GM12878 (cell line): ENCODE data around the gene PSMF1. TPM values are rescaled to one million over a fixed set of nuclear protein-coding genes. Genes with fewer than 3 reads are reported as not detected.

Experiments
- ATAC-seq: fragments of 200-7000 bp; cut with Tn5 transposase; 3 replicates; pipeline ENCODE4 v1.9.1; 2020; ENCODE audit warnings: mild to moderate bottlenecking, moderate library complexity
- BruUV-seq: library from RNA; stranded (reverse); fragments of 400-500 nt; replicated peaks from 2 replicates; lab custom pipeline; 2021; lab: Mats Ljungman, UMichigan
- CTCF ChIA-PET: fragments of 300-600 bp; sonication (Branson Sonifier 250); formaldehyde crosslinking; extraction: SDS; loops from one replicate; lab custom pipeline; 2021; ENCODE audit warnings: inconsistent platforms; lab: Yijun Ruan, JAX
- POLR2A ChIA-PET: fragments of 350-600 bp; formaldehyde crosslinking; extraction: SDS; loops from one replicate; lab custom pipeline; 2021; ENCODE audit warnings: inconsistent platforms; lab: Charles Lee
- RAD21 ChIA-PET: fragments of 300-600 bp; sonication (Branson Sonifier 250); formaldehyde crosslinking; loops from one replicate; lab custom pipeline; 2023; ENCODE audit warnings: antibody characterized with exemption; ENCODE audit not compliant: unreplicated experiment; lab: Charles Lee
- SMC1A ChIA-PET: fragments of 300-600 bp; sonication (Branson Sonifier 250); formaldehyde crosslinking; loops from one replicate; lab custom pipeline; 2023; ENCODE audit not compliant: unreplicated experiment, uncharacterized antibody; lab: Charles Lee
- DNase-seq: peaks from one replicate; pipeline ENCODE4 v3.0.0-alpha.2; 2011; ENCODE audit warnings: low read depth, low spot score
- FAIRE-seq: peaks from 3 replicates; lab custom pipeline; 2011; peaks lifted over from hg19 to GRCh38; lab: Jason Lieb, UNC
- H2AFZ ChIP-seq: 2 replicates; pipeline ENCODE4 v1.6.0; 2011; ENCODE audit warnings: low read depth, low read length, control low read depth; ENCODE audit not compliant: control insufficient read depth
- H3K27ac ChIP-seq: 2 replicates; pipeline ENCODE4 v1.5.1; 2011; ENCODE audit warnings: control low read depth; ENCODE audit not compliant: control insufficient read depth, insufficient read depth
- H3K27me3 ChIP-seq, 2 experiments: replicated peaks in 1 of 2; 2 replicates each; pipeline versions ENCODE4 v1.6.0 to v1.6.1; 2011; ENCODE audit warnings: low read length in 1 of 2; ENCODE audit not compliant: control insufficient read depth in 2 of 2, insufficient read depth in 2 of 2
- H3K36me3 ChIP-seq, 2 experiments: 2 replicates each; pipeline ENCODE4 v1.5.1; 2011; ENCODE audit warnings: low read length in 1 of 2; ENCODE audit not compliant: control insufficient read depth in 2 of 2, insufficient read depth in 2 of 2
- H3K4me1 ChIP-seq: 2 replicates; pipeline ENCODE4 v1.6.1; 2011; ENCODE audit warnings: mild to moderate bottlenecking, low read length, moderate library complexity, mixed read lengths; ENCODE audit not compliant: control insufficient read depth, insufficient read depth
- H3K4me2 ChIP-seq: 2 replicates; pipeline ENCODE4 v1.6.0; 2011; ENCODE audit warnings: control low read depth; ENCODE audit not compliant: control insufficient read depth, insufficient read depth
- H3K4me3 ChIP-seq: fragments of 200-600 bp; sonication (generic); 2 replicates; pipeline ENCODE4 v1.5.1; 2016
- H3K79me2 ChIP-seq: 2 replicates; pipeline ENCODE4 v1.6.0; 2011; ENCODE audit warnings: low read length; ENCODE audit not compliant: control insufficient read depth, insufficient read depth
- H3K9ac ChIP-seq: 2 replicates; pipeline ENCODE4 v1.8.0; 2011; ENCODE audit warnings: low read length, control low read depth, mixed read lengths; ENCODE audit not compliant: control insufficient read depth, insufficient read depth
- H3K9me3 ChIP-seq: replicated peaks from 3 replicates; pipeline ENCODE4 v1.5.1; 2011; ENCODE audit warnings: mild to moderate bottlenecking, low read length; ENCODE audit not compliant: control insufficient read depth, insufficient read depth
- H4K20me1 ChIP-seq: 2 replicates; pipeline ENCODE4 v1.6.0; 2011; ENCODE audit not compliant: control insufficient read depth, insufficient read depth
- CBX3 ChIP-seq: fragments of 200-600 bp; sonication (generic); IDR thresholded peaks from 2 replicates; pipeline ENCODE4 v1.6.1; 2016; ENCODE audit warnings: low read depth, borderline replicate concordance
- CBX5 ChIP-seq: sonication (generic); IDR thresholded peaks from 2 replicates; pipeline ENCODE4 v1.6.1; 2016; ENCODE audit warnings: low read depth, moderate library complexity, mild to moderate bottlenecking, inconsistent platforms
- CHD1 ChIP-seq: IDR thresholded peaks from 2 replicates; pipeline ENCODE4 v1.6.1; 2012; ENCODE audit warnings: low read depth, low read length, improper control_type of control experiment
- FOXM1 ChIP-seq: IDR thresholded peaks from 2 replicates; pipeline ENCODE4 v1.6.1; 2012; ENCODE audit warnings: low read depth, mild to moderate bottlenecking, inconsistent platforms, low read length, moderate library complexity
- GABPA ChIP-seq: IDR thresholded peaks from 2 replicates; pipeline ENCODE4 v1.6.1; 2014; ENCODE audit warnings: antibody characterized with exemption, low read depth, mild to moderate bottlenecking, inconsistent platforms
- HDGF ChIP-seq: fragments of 450-650 bp; IDR thresholded peaks from 2 replicates; pipeline ENCODE4 v1.6.1; 2016; ENCODE audit warnings: antibody characterized with exemption
- MXI1 ChIP-seq: fragments of 150-350 bp; IDR thresholded peaks from 2 replicates; pipeline ENCODE4 v1.6.1; 2011; ENCODE audit warnings: low read depth, mild to moderate bottlenecking, inconsistent platforms, low read length, improper control_type of control experiment
- NFYB ChIP-seq: IDR thresholded peaks from 2 replicates; pipeline ENCODE4 v1.6.1; 2011; ENCODE audit warnings: low read depth, mild to moderate bottlenecking, low read length, improper control_type of control experiment, moderate library complexity; ENCODE audit not compliant: insufficient read depth
- SMAD5 ChIP-seq: IDR thresholded peaks from 2 replicates; pipeline ENCODE4 v1.6.1; 2016; ENCODE audit warnings: antibody characterized with exemption, low read depth
- SMARCA5 ChIP-seq: fragments of 450-650 bp; IDR thresholded peaks from 2 replicates; pipeline ENCODE4 v1.6.1; 2017; ENCODE audit warnings: mild to moderate bottlenecking
- STAT3 ChIP-seq: IDR thresholded peaks from 2 replicates; pipeline ENCODE4 v1.6.1; 2011; ENCODE audit warnings: low read depth, low read length, improper control_type of control experiment
- ZNF384 ChIP-seq: IDR thresholded peaks from 2 replicates; pipeline ENCODE4 v1.6.1; 2012; ENCODE audit warnings: low read depth, mild to moderate bottlenecking, low read length, improper control_type of control experiment, borderline replicate concordance
- WGBS: methylation state at CpG from one replicate; pipeline ENCODE4 v1.1.6; 2016; ENCODE audit warnings: low lambda C conversion rate; ENCODE audit not compliant: insufficient replicate concordance, insufficient coverage; ENCODE audit errors: missing lambda C conversion rate; 5-methylcytosine and 5-hydroxymethylcytosine counted together
- in situ Hi-C: fragments of 300-500 bp; cut with MboI; formaldehyde crosslinking; loops from 9 replicates; pipeline ENCODE4 v1.14.3; 2018; ENCODE audit warnings: mixed read lengths
- intact Hi-C: fragments of 100-400 bp; cut with micrococcal nuclease; formaldehyde crosslinking; loops from one replicate; pipeline ENCODE4 v1.14.2; 2022; ENCODE audit not compliant: unreplicated experiment
- polyA plus RNA-seq, 11 experiments: library from polyadenylated mRNA; depleted of rRNA in 4 of 11; unstranded in 6 of 11; stranded (reverse) in 5 of 11; fragments of >200 nt; fragmentation: Nextera tagmentation in 4 of 11; fragmentation: Illumina TruSeq in 1 of 11; extraction: Ambion mirVana in 4 of 11; extraction: Trizol in 1 of 11; gene quantifications; 1 replicate in 1 of 11; 2 replicates in 10 of 11; pipeline versions ENCODE4 v1.2.1 to v1.2.3, GENCODE V29; 2011 to 2016; ENCODE audit warnings: inconsistent platforms in 2 of 11, missing spikeins in 2 of 11, low read depth in 1 of 11
- total RNA-seq, 4 experiments: library from RNA; depleted of rRNA in 3 of 4; stranded (reverse); fragments of >200 nt in 3 of 4; fragmentation: Illumina TruSeq in 1 of 4; extraction: Trizol in 1 of 4; gene quantifications; 2 replicates each; pipeline versions ENCODE4 v1.2.1 to v1.2.3, GENCODE V29; 2013 to 2021

The PSMF1 gene
- total and polyA plus RNA-seq, 10 of the 15 experiments (the other 5 are each of a cell fraction or from before 2014, with no cell fraction given), result 14.2 to 173 (median 40.6) TPM

DNA sequence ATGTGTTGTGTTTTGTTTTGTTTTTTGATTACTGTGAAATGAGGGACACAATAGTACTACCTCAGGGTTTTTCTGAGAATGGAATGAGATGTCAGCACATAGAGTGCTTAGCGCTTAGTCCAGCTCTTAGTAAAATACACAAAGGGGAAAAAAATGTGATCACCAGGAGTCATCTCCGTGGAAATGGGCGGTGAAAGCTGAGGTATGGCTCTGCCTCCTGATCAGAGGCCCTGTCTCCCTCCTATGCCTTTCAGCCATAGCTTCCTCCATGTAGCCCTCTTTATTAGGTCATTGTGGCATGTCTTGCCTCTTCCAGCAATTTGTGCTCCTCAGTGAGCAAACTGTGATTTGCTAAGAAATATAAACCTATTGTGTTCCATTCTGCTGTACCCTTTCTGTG, 13.0 kb downstream of the PSMF1 start:
- H3K4me3 ChIP-seq, result no peak overlapping the region
- ChIA-PET RAD21 (no interaction called here), CTCF (interaction anchor here (1.2 kb wide), 1 partner anchor 13 kb away, joined by 4 read pairs; no protein-coding TSS in a partner anchor), POLR2A (no interaction called here), SMC1A (interaction anchor here (0.7 to 2.0 kb wide), 2 partner anchors 10 to 52 kb away, joined by 3 to 6 read pairs; no protein-coding TSS in a partner anchor)
- WGBS, result 94% methylated on average over 3 of the region's 3 CpGs
- no TSS peak for BruUV-seq
- in situ Hi-C loops, result no loop called here
- H3K79me2 ChIP-seq, result peaks cover 2% of the 10 kb centered on the region; the same call in 1 of the 2 replicates
- no peak overlapping the region for H3K4me2 ChIP-seq
- no peak for ATAC-seq
- intact Hi-C loops, result no loop called here
- H3K9ac ChIP-seq, result no peak overlapping the region
- H3K36me3 ChIP-seq, result peaks cover 21 to 27% of the 10 kb centered on the region in 2 experiments
- TF ChIP-seq ZNF384 (no peak), GABPA (no peak), HDGF (no peak), SMARCA5 (no peak), SMAD5 (no peak)
- no peaks in the 10 kb centered on the region for H3K27me3 ChIP-seq
- FAIRE-seq, result no peak
- no peaks in the 10 kb centered on the region for H4K20me1 ChIP-seq
- no peak overlapping the region for H2AFZ ChIP-seq
- H3K4me1 ChIP-seq, result no peaks in the 10 kb centered on the region
- DNase-seq, result no peak
- no peak overlapping the region for H3K27ac ChIP-seq
- peaks cover 2% of the 10 kb centered on the region; the same call in 2 of the 3 replicates for H3K9me3 ChIP-seq

DNA sequence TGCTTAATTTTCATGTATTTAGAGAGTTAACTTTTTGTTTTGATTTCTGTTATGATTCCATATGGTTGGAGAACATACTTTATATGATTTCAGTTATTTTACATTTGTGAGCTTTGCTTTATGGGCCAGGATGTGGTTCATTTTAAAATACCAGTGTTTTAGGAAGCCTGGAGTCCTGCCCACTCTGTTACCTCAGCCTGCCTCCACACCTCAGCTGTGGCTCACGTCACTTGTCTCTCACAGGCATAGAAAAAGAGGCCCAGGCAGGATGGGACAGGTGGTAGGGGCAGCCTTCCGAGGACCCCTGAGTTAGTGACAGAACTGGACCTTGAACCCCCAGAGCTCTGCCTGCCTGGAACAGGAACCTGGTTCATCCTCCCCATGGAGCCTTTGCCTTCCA, 16.0 kb downstream of the PSMF1 start:
- Histone ChIP-seq H4K20me1 (no peaks in the 10 kb centered on the region), H3K27ac (no peak overlapping the region), H3K27me3 (no peaks in the 10 kb centered on the region), H3K4me3 (no peak overlapping the region), H3K9me3 (peaks cover 2% of the 10 kb centered on the region; the same call in 2 of the 3 replicates), H3K4me2 (no peak overlapping the region), H3K36me3 (peaks cover 17 to 40% of the 10 kb centered on the region in 2 experiments), H3K9ac (no peak overlapping the region)
- POLR2A ChIA-PET, result no interaction called here
- SMC1A ChIA-PET, result interaction anchor here (1.7 kb wide), 1 partner anchor 13 kb away, joined by 4 read pairs; no protein-coding TSS in a partner anchor
- FAIRE-seq (no peak), DNase-seq (no peak), ATAC-seq (no peak)
- intact Hi-C loops, result no loop called here
- WGBS, result 94% methylated on average over 2 of the region's 2 CpGs
- BruUV-seq, result no TSS peak
- in situ Hi-C loops, result no loop called here
- RAD21 ChIA-PET, result no interaction called here
- CTCF ChIA-PET, result no interaction called here
- TF ChIP-seq CBX5 (no peak), MXI1 (no peak), CHD1 (no peak), FOXM1 (no peak), NFYB (no peak), CBX3 (no peak), STAT3 (no peak)
- TF ChIP-seq, all 136 proteins: peak for 0
- no peaks in the 10 kb centered on the region for H3K4me1 ChIP-seq
- H2AFZ ChIP-seq, result no peak overlapping the region
- peaks cover 2% of the 10 kb centered on the region; the same call in 1 of the 2 replicates for H3K79me2 ChIP-seq
